Lower leg skin (tissue), 3 donors: Measurements from ENCODE around the gene ST8SIA5.

ENCODE experiments used
- POLR2A ChIP-seq, 2 donors: fragments of 450-650 bp; IDR thresholded peaks; one replicate each; pipeline ENCODE4 v1.6.1; 2016 to 2017; ENCODE audit warnings: antibody characterized with exemption in 2 of 2, mild to moderate bottlenecking in 1 of 2, moderate library complexity in 1 of 2
- TF ChIP-seq, protein P1 (sequence below), 3 donors: fragments of 450-650 bp; IDR thresholded peaks; one replicate each; pipeline ENCODE4 v1.5.1; 2016; ENCODE audit warnings: antibody characterized with exemption in 3 of 3, mild to moderate bottlenecking in 3 of 3, moderate library complexity in 2 of 3

DNA sequence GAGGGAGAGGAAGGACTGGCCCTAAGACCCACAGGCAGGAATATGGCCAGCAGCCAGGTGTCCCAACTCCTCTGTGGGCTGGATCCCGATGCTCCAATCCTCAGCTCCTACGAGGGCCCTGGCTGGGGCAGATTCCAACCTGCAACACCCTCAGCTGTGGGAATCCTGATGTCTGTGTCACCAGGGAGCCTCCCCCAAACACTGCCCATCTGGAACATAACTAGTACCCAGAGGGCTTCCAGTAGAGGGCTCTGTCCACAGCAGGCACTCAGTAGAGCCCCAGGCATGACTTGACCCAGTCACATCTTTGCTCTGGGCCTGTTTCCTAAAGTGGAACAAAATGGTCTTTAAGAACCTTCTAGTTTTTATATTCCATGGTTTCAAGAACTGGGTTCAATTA, 79.2 kb downstream of the ST8SIA5 start:
- TF ChIP-seq, protein P1, sequence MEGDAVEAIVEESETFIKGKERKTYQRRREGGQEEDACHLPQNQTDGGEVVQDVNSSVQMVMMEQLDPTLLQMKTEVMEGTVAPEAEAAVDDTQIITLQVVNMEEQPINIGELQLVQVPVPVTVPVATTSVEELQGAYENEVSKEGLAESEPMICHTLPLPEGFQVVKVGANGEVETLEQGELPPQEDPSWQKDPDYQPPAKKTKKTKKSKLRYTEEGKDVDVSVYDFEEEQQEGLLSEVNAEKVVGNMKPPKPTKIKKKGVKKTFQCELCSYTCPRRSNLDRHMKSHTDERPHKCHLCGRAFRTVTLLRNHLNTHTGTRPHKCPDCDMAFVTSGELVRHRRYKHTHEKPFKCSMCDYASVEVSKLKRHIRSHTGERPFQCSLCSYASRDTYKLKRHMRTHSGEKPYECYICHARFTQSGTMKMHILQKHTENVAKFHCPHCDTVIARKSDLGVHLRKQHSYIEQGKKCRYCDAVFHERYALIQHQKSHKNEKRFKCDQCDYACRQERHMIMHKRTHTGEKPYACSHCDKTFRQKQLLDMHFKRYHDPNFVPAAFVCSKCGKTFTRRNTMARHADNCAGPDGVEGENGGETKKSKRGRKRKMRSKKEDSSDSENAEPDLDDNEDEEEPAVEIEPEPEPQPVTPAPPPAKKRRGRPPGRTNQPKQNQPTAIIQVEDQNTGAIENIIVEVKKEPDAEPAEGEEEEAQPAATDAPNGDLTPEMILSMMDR (IDR thresholded peaks at IDR 0.05): no peak
- no peak for TF ChIP-seq POLR2A (IDR thresholded peaks at IDR 0.05)
